WTC11 (cell line): ENCODE results near the gene TRPM2. TPM values are rescaled to one million over a fixed set of nuclear protein-coding genes. Genes with fewer than 3 reads are reported as not detected.

Experiments
- ATAC-seq: fragments of 200-7000 bp; cut with Tn5 transposase; 2 replicates; pipeline ENCODE4 v1.10.0; 2021; ENCODE audit warnings: mild to moderate bottlenecking, moderate library complexity
- CTCF ChIA-PET: fragments of 300-600 bp; sonication (Branson Sonifier 250); formaldehyde crosslinking; loops from one replicate; lab custom pipeline; 2021; ENCODE audit warnings: antibody characterized with exemption; lab: Charles Lee
- POLR2A ChIA-PET: fragments of 350-600 bp; sonication (Branson Sonifier 250); formaldehyde crosslinking; loops from one replicate; lab custom pipeline; 2021; ENCODE audit warnings: antibody characterized with exemption; lab: Charles Lee
- DNase-seq: peaks from one replicate; pipeline ENCODE4 v3.0.0; 2021; ENCODE audit warnings: low spot score
- H3K27ac Mint-ChIP-seq: 2 replicates; pipeline ENCODE4 v1.8.0; 2021; ENCODE audit warnings: mixed read lengths
- H3K27me3 Mint-ChIP-seq: 2 replicates; pipeline ENCODE4 v1.8.0; 2021; ENCODE audit warnings: low read depth, mild to moderate bottlenecking, moderate library complexity, mixed read lengths
- H3K36me3 Mint-ChIP-seq: 2 replicates; pipeline ENCODE4 v1.8.0; 2021; ENCODE audit warnings: mixed read lengths
- H3K4me1 Mint-ChIP-seq: 2 replicates; pipeline ENCODE4 v1.8.0; 2022; ENCODE audit warnings: mixed read lengths
- H3K4me3 Mint-ChIP-seq: 2 replicates; pipeline ENCODE4 v1.8.0; 2021; ENCODE audit warnings: mild to moderate bottlenecking, moderate library complexity, mixed read lengths
- H3K9me3 Mint-ChIP-seq: 2 replicates; pipeline ENCODE4 v1.8.0; 2021; ENCODE audit warnings: mixed read lengths
- CREB1 ChIP-seq: sonication (generic); formaldehyde crosslinking; IDR thresholded peaks from 2 replicates; pipeline ENCODE4 v1.8.0; 2023; ENCODE audit warnings: mild to moderate bottlenecking, missing genetic modification reagents
- GTF2I ChIP-seq: fragments of 250-450 bp; sonication (Bioruptor Pico); conservative IDR thresholded peaks from 2 replicates; pipeline ENCODE4 v1.4.0; 2021; ENCODE audit warnings: mild to moderate bottlenecking
- KAT7 ChIP-seq: sonication (generic); formaldehyde crosslinking; IDR thresholded peaks from 2 replicates; pipeline ENCODE4 v1.8.1; 2023; ENCODE audit warnings: missing genetic modification reagents, mild to moderate bottlenecking, borderline replicate concordance
- NFYB ChIP-seq: sonication (generic); formaldehyde crosslinking; conservative IDR thresholded peaks from 2 replicates; pipeline ENCODE4 v1.8.0; 2022; ENCODE audit warnings: low read depth, missing genetic modification reagents
- NR3C1 ChIP-seq: sonication (generic); formaldehyde crosslinking; conservative IDR thresholded peaks from 2 replicates; pipeline ENCODE4 v1.8.1; 2023; ENCODE audit warnings: low read depth, mild to moderate bottlenecking, missing genetic modification reagents
- ZBTB21 ChIP-seq: sonication (generic); formaldehyde crosslinking; IDR thresholded peaks from 2 replicates; pipeline ENCODE4 v1.8.1; 2023; ENCODE audit warnings: mild to moderate bottlenecking, missing genetic modification reagents, borderline replicate concordance
- ZNF317 ChIP-seq: sonication (generic); formaldehyde crosslinking; IDR thresholded peaks from 2 replicates; pipeline ENCODE4 v1.8.1; 2023; ENCODE audit warnings: low read depth, mild to moderate bottlenecking, moderate library complexity, missing genetic modification reagents, borderline replicate concordance
- total RNA-seq: library from RNA; stranded (reverse); gene quantifications from 3 replicates; pipeline ENCODE4 v1.2.3, GENCODE V29; 2021
- TF ChIP-seq, protein P1 (sequence below): fragments of 250-450 bp; sonication (Bioruptor Pico); IDR thresholded peaks from 2 replicates; pipeline ENCODE4 v1.9.0; 2021; ENCODE audit warnings: mild to moderate bottlenecking
- TF ChIP-seq, protein P2 (sequence below): sonication (generic); formaldehyde crosslinking; IDR thresholded peaks from 2 replicates; pipeline ENCODE4 v1.8.1; 2023; ENCODE audit warnings: mild to moderate bottlenecking, missing genetic modification reagents, moderate library complexity
- TF ChIP-seq, protein P3 (sequence below): sonication (generic); formaldehyde crosslinking; IDR thresholded peaks from 2 replicates; pipeline ENCODE4 v1.8.1; 2022; ENCODE audit warnings: low read depth, mild to moderate bottlenecking, moderate library complexity, missing genetic modification reagents, borderline replicate concordance
- TF ChIP-seq, protein P4 (sequence below): fragments of 250-450 bp; sonication (Bioruptor Pico); IDR thresholded peaks from 2 replicates; pipeline ENCODE4 v2.1.2; 2022; ENCODE audit warnings: mild to moderate bottlenecking, moderate library complexity
- TF ChIP-seq, protein P5 (sequence below): sonication (generic); formaldehyde crosslinking; IDR thresholded peaks from 2 replicates; pipeline ENCODE4 v1.8.1; 2022; ENCODE audit warnings: mild to moderate bottlenecking, missing genetic modification reagents, moderate library complexity, borderline replicate concordance
- TF ChIP-seq, protein P6 (sequence below): sonication (generic); formaldehyde crosslinking; IDR thresholded peaks from 2 replicates; pipeline ENCODE4 v1.8.1; 2023; ENCODE audit warnings: mild to moderate bottlenecking, missing genetic modification reagents
- TF ChIP-seq, protein P7 (sequence below): sonication (generic); formaldehyde crosslinking; conservative IDR thresholded peaks from 2 replicates; pipeline ENCODE4 v1.8.1; 2022; ENCODE audit warnings: mild to moderate bottlenecking, missing genetic modification reagents

Gene TRPM2
- total RNA-seq, 1 experiment from 2014 or later: 0.92 TPM

DNA sequence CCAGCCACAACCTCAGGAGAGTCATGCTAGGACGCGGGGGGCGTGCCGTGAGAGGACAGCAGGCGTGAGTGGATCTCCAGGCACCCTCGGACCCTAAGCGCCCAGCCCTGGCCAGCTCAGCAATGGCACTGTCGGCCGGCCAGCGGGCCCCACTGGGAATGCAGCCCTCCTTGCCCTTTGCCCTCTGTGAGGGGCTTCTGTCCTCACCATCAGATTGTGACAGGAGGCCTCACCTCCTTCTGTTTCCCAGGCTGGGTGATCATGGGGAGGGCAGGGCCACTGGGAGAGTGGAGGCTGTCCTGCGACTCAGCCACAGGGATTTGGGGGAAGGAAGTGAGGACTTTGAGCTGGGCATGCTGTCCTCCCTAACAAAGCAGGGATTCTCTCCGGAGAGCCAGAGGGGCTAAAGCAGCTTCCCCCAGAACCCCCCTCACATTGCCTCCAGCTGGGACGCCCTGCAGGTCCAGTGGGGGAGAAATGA, 95.3 kb downstream of the TRPM2 start:
- no peak for DNase-seq
- no peak for ATAC-seq

More for the DNA sequence above, 95.3 kb downstream of the TRPM2 start:
- Mint-ChIP-seq H3K4me1 (no peaks in the 10 kb centered on the region), H3K9me3 (0 out of 2 replicates have a peak, but pooled peaks cover 6% of the 10 kb centered on the region), H3K27me3 (peaks cover 11% of the 10 kb centered on the region), H3K4me3 (no peak overlapping the region), H3K36me3 (no peaks in the 10 kb centered on the region), H3K27ac (no peak overlapping the region)
- TF ChIP-seq, protein P1, sequence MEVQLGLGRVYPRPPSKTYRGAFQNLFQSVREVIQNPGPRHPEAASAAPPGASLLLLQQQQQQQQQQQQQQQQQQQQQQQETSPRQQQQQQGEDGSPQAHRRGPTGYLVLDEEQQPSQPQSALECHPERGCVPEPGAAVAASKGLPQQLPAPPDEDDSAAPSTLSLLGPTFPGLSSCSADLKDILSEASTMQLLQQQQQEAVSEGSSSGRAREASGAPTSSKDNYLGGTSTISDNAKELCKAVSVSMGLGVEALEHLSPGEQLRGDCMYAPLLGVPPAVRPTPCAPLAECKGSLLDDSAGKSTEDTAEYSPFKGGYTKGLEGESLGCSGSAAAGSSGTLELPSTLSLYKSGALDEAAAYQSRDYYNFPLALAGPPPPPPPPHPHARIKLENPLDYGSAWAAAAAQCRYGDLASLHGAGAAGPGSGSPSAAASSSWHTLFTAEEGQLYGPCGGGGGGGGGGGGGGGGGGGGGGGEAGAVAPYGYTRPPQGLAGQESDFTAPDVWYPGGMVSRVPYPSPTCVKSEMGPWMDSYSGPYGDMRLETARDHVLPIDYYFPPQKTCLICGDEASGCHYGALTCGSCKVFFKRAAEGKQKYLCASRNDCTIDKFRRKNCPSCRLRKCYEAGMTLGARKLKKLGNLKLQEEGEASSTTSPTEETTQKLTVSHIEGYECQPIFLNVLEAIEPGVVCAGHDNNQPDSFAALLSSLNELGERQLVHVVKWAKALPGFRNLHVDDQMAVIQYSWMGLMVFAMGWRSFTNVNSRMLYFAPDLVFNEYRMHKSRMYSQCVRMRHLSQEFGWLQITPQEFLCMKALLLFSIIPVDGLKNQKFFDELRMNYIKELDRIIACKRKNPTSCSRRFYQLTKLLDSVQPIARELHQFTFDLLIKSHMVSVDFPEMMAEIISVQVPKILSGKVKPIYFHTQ: no peak
- TF ChIP-seq ZBTB21 (CRISPR knock-in tag) (no peak), NFYB (CRISPR knock-in tag) (no peak), ZNF317 (CRISPR knock-in tag) (no peak), NR3C1 (CRISPR knock-in tag) (no peak), KAT7 (CRISPR knock-in tag) (no peak), CREB1 (no peak), GTF2I (CRISPR knock-in tag) (no peak)
- TF ChIP-seq, protein P2, sequence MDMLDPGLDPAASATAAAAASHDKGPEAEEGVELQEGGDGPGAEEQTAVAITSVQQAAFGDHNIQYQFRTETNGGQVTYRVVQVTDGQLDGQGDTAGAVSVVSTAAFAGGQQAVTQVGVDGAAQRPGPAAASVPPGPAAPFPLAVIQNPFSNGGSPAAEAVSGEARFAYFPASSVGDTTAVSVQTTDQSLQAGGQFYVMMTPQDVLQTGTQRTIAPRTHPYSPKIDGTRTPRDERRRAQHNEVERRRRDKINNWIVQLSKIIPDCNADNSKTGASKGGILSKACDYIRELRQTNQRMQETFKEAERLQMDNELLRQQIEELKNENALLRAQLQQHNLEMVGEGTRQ: no peak
- TF ChIP-seq, protein P3, sequence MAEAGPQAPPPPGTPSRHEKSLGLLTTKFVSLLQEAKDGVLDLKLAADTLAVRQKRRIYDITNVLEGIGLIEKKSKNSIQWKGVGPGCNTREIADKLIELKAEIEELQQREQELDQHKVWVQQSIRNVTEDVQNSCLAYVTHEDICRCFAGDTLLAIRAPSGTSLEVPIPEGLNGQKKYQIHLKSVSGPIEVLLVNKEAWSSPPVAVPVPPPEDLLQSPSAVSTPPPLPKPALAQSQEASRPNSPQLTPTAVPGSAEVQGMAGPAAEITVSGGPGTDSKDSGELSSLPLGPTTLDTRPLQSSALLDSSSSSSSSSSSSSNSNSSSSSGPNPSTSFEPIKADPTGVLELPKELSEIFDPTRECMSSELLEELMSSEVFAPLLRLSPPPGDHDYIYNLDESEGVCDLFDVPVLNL (CRISPR knock-in tag): no peak
- TF ChIP-seq, protein P4, sequence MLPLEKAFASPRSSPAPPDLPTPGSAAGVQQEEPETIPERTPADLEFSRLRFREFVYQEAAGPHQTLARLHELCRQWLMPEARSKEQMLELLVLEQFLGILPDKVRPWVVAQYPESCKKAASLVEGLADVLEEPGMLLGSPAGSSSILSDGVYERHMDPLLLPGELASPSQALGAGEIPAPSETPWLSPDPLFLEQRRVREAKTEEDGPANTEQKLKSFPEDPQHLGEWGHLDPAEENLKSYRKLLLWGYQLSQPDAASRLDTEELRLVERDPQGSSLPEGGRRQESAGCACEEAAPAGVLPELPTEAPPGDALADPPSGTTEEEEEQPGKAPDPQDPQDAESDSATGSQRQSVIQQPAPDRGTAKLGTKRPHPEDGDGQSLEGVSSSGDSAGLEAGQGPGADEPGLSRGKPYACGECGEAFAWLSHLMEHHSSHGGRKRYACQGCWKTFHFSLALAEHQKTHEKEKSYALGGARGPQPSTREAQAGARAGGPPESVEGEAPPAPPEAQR (CRISPR knock-in tag): no peak
- TF ChIP-seq, protein P5, sequence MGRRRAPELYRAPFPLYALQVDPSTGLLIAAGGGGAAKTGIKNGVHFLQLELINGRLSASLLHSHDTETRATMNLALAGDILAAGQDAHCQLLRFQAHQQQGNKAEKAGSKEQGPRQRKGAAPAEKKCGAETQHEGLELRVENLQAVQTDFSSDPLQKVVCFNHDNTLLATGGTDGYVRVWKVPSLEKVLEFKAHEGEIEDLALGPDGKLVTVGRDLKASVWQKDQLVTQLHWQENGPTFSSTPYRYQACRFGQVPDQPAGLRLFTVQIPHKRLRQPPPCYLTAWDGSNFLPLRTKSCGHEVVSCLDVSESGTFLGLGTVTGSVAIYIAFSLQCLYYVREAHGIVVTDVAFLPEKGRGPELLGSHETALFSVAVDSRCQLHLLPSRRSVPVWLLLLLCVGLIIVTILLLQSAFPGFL (CRISPR knock-in tag): no peak
- TF ChIP-seq, protein P6, sequence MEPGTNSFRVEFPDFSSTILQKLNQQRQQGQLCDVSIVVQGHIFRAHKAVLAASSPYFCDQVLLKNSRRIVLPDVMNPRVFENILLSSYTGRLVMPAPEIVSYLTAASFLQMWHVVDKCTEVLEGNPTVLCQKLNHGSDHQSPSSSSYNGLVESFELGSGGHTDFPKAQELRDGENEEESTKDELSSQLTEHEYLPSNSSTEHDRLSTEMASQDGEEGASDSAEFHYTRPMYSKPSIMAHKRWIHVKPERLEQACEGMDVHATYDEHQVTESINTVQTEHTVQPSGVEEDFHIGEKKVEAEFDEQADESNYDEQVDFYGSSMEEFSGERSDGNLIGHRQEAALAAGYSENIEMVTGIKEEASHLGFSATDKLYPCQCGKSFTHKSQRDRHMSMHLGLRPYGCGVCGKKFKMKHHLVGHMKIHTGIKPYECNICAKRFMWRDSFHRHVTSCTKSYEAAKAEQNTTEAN (CRISPR knock-in tag): no peak
- TF ChIP-seq, protein P7, sequence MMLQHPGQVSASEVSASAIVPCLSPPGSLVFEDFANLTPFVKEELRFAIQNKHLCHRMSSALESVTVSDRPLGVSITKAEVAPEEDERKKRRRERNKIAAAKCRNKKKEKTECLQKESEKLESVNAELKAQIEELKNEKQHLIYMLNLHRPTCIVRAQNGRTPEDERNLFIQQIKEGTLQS: no peak
- POLR2A ChIA-PET: no interaction called here
- CTCF ChIA-PET: no interaction called here
